Inflammatory macrophage treated with lipopolysaccharide for 4 hours (primary cell): Measurements from ENCODE around the gene METTL15.
"Not testable (repeated sequence)": the region's sequence is repeated elsewhere in the genome, so short reads cannot be mapped to it uniquely, and the experiment has no call there.

Experiments
- DNase-seq: peaks from one replicate; pipeline ENCODE4 v3.0.0-alpha.2; 2020

METTL15 gene

DNA sequence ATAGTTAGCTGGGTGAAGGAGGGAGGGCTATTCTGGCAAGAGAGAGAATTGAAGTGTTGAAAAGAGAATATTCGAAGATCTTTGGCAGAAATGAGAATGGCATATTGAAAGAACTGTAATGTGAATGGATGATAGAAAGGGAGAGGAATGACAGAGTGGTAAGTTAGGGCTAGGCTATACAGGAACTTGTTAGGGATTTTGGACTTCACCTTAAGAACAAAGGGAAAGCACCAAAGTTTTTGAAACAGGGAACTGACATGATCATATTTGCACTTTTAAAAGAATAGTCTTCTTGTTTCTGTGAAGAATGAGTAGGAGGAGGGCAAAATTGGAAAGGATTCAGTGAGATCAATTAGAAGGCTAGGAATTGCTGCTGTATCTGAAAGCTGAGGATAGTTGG is 119.3 kb downstream of the METTL15 start:
- no peak for DNase-seq

- no peak for DNase-seq
Observed at GRCh38 chr11:28228196-28228895, 120.2 kb downstream of the METTL15 start.

DNA sequence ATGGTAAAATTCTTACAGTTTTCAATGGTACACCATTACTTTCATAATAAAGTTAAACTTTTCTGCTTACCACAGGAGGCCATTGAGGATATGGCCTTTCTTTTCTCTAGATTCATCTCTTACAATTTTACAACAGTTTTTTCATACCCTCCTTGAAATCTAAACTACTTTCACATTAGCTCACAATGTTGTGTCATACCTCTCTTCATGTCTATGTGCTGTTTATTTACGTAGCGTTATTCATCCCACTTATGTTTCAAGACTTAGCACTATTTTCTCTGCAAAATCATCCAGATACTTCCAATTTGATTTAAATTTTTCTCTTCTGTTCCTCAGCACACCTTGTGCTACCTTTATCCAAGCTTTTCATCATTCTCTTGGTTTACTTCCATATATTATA is 123.3 kb downstream of the METTL15 start:
- DNase-seq = no peak

GRCh38 chr11:28232649-28233048 is 124.5 kb downstream of the METTL15 start:
- no peak for DNase-seq

DNA sequence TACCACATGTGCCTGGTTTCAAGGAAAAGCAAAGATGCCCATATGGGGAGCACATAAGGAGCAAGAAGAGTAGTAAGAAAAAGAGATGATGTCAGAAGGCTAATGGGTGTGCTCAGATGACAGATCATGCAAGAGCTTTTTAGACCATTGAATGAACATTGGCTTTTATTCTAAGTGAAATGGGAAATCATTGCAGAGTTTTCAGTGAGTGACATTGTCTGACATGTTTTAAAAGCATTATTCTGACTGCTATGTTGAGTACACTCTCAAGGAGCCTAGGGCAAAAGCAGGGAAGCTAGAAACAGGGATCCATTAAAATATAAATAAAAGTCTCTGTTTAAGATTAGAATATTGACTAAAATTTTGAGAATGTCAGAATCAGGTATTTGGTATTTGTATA is 133.6 kb downstream of the METTL15 start:
- DNase-seq = no peak

GRCh38 chr11:28242596-28242995 is 134.4 kb downstream of the METTL15 start:
- DNase-seq = no peak

DNA sequence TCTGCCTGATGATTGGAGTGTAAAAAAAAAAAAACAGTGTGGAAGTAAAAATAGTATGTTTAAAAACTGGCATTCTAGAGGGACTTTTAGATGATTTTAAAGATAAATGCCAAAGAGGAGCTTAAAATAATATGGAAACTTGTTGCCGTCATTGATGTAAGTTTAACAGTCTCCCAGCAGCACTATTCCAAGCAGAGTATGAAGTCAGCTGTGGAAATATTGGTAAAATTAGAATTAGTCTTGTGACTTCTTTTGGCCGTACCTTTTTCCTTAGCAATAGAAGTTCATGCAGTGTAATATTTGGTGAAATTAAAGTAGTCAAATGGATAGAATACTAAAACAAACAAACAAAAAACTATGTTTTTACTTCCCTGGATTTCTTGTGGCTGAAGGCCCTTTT is 134.9 kb downstream of the METTL15 start:
- no peak for DNase-seq

DNA sequence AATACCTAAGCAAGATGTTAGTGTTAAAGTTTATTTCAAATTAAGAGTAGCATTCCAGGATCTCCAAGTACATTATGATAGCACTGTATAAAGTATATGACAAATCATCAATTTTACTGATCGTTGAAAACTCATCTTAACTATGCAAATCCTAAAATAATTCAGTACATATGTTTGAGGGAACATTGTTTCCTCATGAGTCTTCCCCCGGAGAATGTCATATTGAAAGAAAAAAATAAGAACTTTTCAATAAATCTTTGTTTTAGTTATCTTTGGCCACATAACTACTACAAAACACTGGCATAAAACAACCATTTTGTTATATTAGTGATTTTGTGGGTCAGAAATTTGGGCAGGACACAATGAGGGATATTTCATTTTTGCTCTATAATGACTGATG is 135.4 kb downstream of the METTL15 start:
- no peak for DNase-seq

DNA sequence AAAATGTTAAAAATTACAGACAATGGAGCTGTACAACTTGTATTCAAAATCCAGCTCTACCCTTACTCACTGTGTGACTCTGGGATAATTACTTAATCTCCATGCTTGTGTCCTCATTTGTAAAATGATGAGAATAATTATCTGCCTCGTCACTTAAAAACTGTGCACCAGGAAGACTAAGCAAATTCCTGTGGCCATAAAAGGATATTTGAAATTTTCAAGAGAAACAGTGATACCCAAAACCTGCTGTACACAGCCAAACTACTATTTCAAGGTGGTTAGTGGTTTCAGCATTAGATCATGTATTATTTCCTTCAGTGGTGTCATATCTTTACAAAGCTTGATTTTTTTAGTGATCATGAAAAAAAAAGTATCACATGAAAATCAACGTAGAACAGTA is 136.9 kb downstream of the METTL15 start:
- DNase-seq = no peak

DNA sequence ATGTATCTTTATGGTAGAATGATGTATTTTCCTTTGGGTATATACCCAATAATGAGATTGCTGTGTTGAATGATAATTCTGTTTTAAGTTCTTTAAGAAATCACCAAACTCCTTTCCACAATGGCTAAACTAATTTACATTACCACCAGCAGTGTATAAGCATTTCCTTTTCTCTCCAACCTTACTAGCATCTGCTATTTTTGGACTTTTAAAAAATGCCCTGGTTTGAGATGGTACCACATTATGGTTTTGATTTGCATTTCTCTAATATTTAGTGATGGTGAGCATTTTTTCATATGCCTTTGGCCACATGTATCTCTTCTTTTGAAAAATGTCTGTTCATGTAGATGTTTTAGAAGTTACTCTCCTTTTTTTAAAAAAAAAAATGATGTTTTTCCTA is 142.0 kb downstream of the METTL15 start:
- no peak for DNase-seq

DNA sequence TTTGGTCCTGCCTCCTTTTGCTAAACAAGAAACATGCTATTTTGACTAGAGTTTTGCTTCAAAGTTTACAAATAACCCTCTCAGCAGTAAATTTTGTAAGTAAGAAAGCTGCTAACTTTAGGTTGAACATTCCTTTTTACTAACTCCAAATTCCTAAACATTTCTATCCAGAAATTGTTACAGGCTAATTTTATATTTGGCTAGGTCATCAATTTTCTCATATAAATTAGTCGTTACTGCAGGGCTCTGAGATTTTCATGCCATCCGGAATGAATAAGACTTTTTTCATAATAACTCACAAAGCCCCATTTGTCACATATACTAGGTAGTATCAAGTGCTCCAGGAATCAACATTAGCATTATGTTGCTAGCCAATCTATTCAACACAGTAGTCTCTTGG is 143.1 kb downstream of the METTL15 start:
- no peak for DNase-seq

- no peak for DNase-seq
Observed at GRCh38 chr11:28257761-28258160, 149.6 kb downstream of the METTL15 start.

DNA sequence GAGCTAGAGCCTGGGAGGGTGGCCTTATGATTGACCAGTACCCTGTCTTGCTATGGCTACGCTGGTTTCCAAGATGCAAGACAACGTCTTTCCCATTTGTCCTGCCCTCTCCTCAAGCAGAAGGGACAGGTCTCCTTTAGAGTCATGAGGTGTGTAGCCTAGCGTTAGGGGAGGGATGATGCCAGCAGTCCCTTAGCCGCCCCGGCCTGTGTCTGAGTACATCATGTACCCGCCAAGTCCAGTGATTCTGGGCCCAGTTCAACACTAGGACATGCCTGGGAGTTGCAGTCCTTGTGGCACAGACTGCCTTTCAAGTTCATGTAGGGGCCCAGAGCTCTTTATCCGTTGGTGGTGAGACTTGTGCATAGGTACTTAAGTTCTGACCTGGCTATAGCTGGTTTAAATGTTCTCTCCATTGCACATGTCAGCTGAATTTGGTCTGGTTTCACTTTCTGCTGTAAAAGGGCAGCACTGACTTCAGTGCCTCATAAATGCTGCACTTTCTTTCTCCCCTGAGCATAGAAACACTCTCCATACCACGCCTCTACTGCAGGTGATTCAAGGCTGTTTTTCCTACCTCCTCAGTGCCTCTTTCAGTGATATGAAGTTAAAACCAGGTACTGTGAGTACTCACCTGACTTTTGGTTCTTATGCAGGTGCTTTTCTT is 151.1 kb downstream of the METTL15 start:
- no peak for DNase-seq

- no peak for DNase-seq
Observed at GRCh38 chr11:28268925-28269324, 160.7 kb downstream of the METTL15 start.

DNA sequence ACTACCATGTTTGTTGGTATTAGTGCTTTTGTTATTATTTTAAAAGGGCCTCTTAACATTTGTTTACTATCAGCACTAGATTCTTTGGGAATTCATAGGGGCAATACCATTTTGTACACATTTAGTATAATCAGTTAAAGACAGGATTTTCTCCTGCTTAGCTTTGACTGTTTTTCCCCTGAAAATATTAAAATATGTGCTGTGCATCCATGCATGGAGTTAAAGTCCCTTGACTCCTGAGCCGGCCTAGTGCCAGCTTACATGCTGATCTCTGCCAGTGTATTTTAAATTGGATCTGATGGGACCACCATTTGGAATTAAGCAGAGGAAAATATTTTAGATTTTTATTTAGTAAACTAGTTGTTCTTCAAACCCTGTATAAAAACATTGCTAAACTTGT is 161.4 kb downstream of the METTL15 start:
- DNase-seq = no peak

DNA sequence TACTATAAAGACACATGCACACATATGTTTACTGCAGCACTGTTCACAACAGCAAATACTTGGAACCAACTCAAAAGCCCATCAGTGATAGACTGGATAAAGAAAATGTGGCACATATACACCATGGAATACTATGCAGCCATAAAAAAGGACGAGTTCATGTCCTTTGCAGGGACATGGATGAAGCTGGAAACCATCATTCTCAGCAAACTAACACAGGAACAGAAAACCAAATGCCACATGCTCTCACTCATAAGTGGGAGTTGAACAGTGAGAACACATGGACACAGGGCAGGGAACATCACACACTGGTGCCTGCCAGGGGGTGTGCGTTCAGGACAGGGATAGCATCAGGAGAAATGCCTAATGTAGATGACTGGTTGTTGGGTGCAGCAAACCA is 164.1 kb downstream of the METTL15 start:
- DNase-seq = not testable (repeated sequence)

DNA sequence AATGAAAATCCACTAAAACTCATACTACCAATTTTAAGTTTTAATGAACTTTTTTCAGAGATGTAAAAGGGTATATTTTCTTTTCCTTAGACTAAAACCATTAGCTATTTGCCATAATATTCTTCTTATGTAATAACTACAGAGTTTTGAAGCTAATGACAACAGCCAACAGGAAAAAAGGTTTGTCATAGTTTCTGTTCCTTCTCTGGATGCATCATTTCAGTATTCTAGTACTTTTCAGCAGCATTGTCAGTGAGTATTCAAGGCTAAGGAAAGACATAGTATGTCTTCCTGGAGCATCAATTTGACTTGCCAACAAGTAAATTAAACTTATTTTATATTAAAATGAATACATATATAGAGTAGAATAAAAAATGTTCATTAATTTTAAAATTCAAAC is 166.0 kb downstream of the METTL15 start:
- peak; percentile 13 for DNase-seq

DNA sequence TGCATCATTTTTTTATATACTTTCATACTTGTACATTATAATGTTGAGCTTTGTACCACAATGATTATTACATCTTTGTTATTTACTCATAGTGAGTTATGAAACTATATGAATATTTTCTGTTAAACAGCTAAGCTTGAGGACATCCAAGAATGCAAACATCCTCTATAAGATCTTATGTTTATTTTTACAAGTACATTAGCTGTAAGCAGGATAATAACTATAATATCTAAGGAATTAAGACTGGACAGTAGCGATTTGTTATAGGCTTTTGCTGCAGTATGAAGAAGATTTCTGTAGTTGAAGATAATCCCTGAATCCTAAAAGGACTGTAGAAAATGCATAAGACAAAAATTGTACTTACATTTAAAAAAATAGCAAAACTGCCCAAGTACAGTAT is 176.0 kb downstream of the METTL15 start:
- no peak for DNase-seq

GRCh38 chr11:28289444-28289843 is 181.3 kb downstream of the METTL15 start:
- no peak for DNase-seq

GRCh38 chr11:28290995-28291394 is 182.8 kb downstream of the METTL15 start:
- not testable (repeated sequence) for DNase-seq

DNA sequence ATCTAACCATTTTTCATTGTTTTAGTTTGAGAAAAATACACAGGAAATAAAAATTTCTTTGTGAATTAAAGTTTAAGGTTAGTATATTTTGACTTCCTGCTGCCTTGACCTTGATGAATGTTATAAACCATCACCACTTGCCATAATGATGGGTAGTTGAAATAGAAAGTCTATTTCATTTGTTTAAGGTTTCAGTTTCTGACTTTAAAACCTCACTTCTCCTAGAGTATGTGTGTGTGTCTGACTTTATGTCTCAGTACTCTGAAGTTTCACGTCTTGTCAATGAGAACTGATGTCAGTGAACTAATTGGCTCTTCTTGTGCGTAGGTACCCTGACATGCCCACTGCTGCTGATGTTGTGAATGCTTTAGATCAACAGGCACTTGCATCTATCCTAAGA is 188.2 kb downstream of the METTL15 start:
- DNase-seq = no peak

GRCh38 chr11:28298209-28298608 is 190.0 kb downstream of the METTL15 start:
- DNase-seq = no peak

- DNase-seq = no peak
Observed at GRCh38 chr11:28303477-28304191, 195.4 kb downstream of the METTL15 start.

GRCh38 chr11:28315440-28315839 is 207.3 kb downstream of the METTL15 start:
- DNase-seq = no peak
